ENCODE measurements around the gene KRT7.

The KRT7 gene

GRCh38 chr12:52200086-52200780, 32.8 kb upstream of the KRT7 start:
- no peak for DNase-seq

GRCh38 chr12:52200781-52201450, 32.1 kb upstream of the KRT7 start:
- DNase-seq = no peak

GRCh38 chr12:52201451-52201839, 31.6 kb upstream of the KRT7 start:
- no peak for DNase-seq

- no peak for DNase-seq
Measured at GRCh38 chr12:52202361-52203078, 30.5 kb upstream of the KRT7 start.

GRCh38 chr12:52203079-52203921, 29.7 kb upstream of the KRT7 start:
- DNase-seq = no peak

- no peak for DNase-seq
Measured at GRCh38 chr12:52204095-52204930, 28.7 kb upstream of the KRT7 start.

- no peak for DNase-seq
Measured at GRCh38 chr12:52204931-52205505, 28.0 kb upstream of the KRT7 start.

GRCh38 chr12:52205612-52206303, 27.3 kb upstream of the KRT7 start:
- DNase-seq = no peak

- DNase-seq = no peak
Measured at GRCh38 chr12:52206304-52207040, 26.6 kb upstream of the KRT7 start.

- no peak for DNase-seq
Measured at GRCh38 chr12:52207106-52207505, 25.9 kb upstream of the KRT7 start.

GRCh38 chr12:52207895-52208294, 25.1 kb upstream of the KRT7 start:
- DNase-seq = no peak

- DNase-seq = no peak
Measured at GRCh38 chr12:52208424-52209165, 24.4 kb upstream of the KRT7 start.

- DNase-seq = no peak
Measured at GRCh38 chr12:52209321-52209720, 23.7 kb upstream of the KRT7 start.

GRCh38 chr12:52210186-52210924, 22.7 kb upstream of the KRT7 start:
- no peak for DNase-seq

- no peak for DNase-seq
Measured at GRCh38 chr12:52210925-52211650, 22.0 kb upstream of the KRT7 start.

GRCh38 chr12:52211716-52212585, 21.1 kb upstream of the KRT7 start:
- no peak for DNase-seq

Measured in amniotic stem cell (primary cell).